ENCODE data around the gene FAM120A. TPM values are rescaled to one million over a fixed set of nuclear protein-coding genes. Genes with fewer than 3 reads are reported as not detected.

FAM120A gene
- total and polyA plus RNA-seq, 4 donors = 28.3 to 91.0 (median 50.3) TPM

GRCh38 chr9:93541005-93541404, 89.5 kb downstream of the FAM120A start (continued):
- TF ChIP-seq TAF1 (conservative IDR thresholded peaks at IDR 0.05) = no peak
- no peak for TF ChIP-seq JUND (IDR thresholded peaks at IDR 0.05)
- no peak for TF ChIP-seq FOXA2 (IDR thresholded peaks at IDR 0.05)
- no peak for TF ChIP-seq RXRA (IDR thresholded peaks at IDR 0.05)
- TF ChIP-seq HNF4G (IDR thresholded peaks at IDR 0.05) = no peak
- TF ChIP-seq, protein P1, sequence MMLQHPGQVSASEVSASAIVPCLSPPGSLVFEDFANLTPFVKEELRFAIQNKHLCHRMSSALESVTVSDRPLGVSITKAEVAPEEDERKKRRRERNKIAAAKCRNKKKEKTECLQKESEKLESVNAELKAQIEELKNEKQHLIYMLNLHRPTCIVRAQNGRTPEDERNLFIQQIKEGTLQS (IDR thresholded peaks at IDR 0.05) = no peak
- TF ChIP-seq SP1 (IDR thresholded peaks at IDR 0.05) = no peak

DNA sequence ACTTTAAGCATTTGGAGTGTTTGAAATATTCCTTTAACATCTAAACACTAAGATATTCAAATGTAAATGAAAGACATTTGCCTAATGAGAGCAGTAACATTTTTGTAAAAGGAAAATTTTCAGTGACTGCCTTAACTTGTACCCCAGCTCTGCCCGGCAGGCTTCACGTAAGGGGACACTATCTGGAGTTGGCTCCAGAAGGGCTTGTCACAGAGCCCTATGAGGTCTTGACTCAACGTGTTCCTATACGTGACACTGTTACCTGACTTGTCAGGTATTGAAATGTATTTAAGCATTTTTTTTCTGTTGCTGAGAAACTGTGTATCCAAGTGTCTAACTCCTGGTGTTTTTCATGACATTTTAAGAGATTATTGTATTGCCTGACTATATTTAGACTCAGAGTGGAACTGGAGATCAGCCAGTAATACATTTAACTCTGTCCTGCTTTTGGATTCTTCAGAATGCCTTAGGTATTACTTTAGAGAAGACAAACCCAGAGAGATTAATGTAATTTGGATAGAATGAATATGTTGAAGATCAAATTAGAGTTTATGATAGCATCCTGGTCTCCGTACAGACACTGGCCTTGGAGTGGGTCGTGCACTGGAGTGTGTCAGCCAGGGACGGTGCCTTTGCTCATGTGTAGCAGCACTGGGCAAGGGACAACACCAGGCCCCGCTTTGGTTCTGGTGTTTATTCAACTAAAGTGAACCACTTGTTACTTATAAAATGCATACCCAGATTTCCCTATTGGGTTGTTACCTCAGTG, 90.3 kb downstream of the FAM120A start:
- DNase-seq (ENCODE audit: low spot score) = no peak
- no peak overlapping the region for H3K4me3 ChIP-seq (ENCODE audit: low read depth in 1 of 3, low read length in 3 of 3)
- TF ChIP-seq, protein P2, sequence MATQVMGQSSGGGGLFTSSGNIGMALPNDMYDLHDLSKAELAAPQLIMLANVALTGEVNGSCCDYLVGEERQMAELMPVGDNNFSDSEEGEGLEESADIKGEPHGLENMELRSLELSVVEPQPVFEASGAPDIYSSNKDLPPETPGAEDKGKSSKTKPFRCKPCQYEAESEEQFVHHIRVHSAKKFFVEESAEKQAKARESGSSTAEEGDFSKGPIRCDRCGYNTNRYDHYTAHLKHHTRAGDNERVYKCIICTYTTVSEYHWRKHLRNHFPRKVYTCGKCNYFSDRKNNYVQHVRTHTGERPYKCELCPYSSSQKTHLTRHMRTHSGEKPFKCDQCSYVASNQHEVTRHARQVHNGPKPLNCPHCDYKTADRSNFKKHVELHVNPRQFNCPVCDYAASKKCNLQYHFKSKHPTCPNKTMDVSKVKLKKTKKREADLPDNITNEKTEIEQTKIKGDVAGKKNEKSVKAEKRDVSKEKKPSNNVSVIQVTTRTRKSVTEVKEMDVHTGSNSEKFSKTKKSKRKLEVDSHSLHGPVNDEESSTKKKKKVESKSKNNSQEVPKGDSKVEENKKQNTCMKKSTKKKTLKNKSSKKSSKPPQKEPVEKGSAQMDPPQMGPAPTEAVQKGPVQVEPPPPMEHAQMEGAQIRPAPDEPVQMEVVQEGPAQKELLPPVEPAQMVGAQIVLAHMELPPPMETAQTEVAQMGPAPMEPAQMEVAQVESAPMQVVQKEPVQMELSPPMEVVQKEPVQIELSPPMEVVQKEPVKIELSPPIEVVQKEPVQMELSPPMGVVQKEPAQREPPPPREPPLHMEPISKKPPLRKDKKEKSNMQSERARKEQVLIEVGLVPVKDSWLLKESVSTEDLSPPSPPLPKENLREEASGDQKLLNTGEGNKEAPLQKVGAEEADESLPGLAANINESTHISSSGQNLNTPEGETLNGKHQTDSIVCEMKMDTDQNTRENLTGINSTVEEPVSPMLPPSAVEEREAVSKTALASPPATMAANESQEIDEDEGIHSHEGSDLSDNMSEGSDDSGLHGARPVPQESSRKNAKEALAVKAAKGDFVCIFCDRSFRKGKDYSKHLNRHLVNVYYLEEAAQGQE (IDR thresholded peaks at IDR 0.05) = no peak
- no peak for TF ChIP-seq JUND (IDR thresholded peaks at IDR 0.05)
- TF ChIP-seq CTCF (IDR thresholded peaks at IDR 0.05; ENCODE audit: low read depth, low read length, missing input control) = no peak
- TF ChIP-seq, protein P1 (IDR thresholded peaks at IDR 0.05) = no peak
- 89% methylated on average over 8 of the region's 8 CpGs for WGBS
- no peaks in the 10 kb centered on the region for H3K27me3 ChIP-seq (ENCODE audit: control insufficient read depth in 4 of 4, insufficient read depth in 4 of 4, low read length in 3 of 4)
- no peaks in the 10 kb centered on the region for H3K9me3 ChIP-seq (ENCODE audit: control insufficient read depth in 4 of 4, low read length in 3 of 4)
- no peak overlapping the region for H3K27ac ChIP-seq (ENCODE audit: low read depth in 1 of 2, low read length in 2 of 2)
- H3K36me3 ChIP-seq (ENCODE audit: control insufficient read depth in 4 of 4, insufficient read depth in 3 of 4, low read depth in 1 of 4, low read length in 3 of 4) = peaks cover 7 to 29% (median 23%) of the 10 kb centered on the region in 4 donors
- H3K9ac ChIP-seq (ENCODE audit: low read depth in 1 of 2, low read length in 2 of 2) = no peak overlapping the region
- no peaks in the 10 kb centered on the region for H3K4me1 ChIP-seq (ENCODE audit: control insufficient read depth in 4 of 4, insufficient read depth in 4 of 4, low read length in 3 of 4)

DNA sequence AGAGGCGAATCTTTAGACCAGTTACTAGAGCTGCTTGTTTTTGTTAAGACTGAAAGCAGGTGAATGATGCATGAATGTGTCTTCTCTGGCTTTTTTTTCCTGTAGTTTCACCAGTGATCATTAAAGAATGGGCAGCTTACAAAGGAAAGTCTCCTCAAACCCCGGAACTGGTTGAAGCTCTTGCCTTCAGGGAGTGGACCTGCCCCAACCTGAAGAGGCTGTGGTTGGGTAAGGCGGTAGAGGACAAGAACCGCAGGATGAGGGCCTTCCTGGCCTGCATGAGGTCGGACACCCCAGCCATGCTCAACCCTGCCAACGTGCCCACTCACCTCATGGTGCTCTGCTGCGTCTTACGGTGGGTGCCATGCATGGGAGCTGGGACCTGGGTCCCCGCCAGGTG, 91.6 kb downstream of the FAM120A start:
- 98% methylated on average over 9 of the region's 9 CpGs for WGBS
- H3K4me1 ChIP-seq (ENCODE audit: control insufficient read depth in 4 of 4, insufficient read depth in 4 of 4, low read length in 3 of 4) = no peaks in the 10 kb centered on the region
- no peak overlapping the region for H3K9ac ChIP-seq (ENCODE audit: low read depth in 1 of 2, low read length in 2 of 2)
- peaks cover 10 to 31% (median 22%) of the 10 kb centered on the region in 4 donors for H3K36me3 ChIP-seq (ENCODE audit: control insufficient read depth in 4 of 4, insufficient read depth in 3 of 4, low read depth in 1 of 4, low read length in 3 of 4)
- no peak overlapping the region for H3K4me3 ChIP-seq (ENCODE audit: low read depth in 1 of 3, low read length in 3 of 3)
- no peaks in the 10 kb centered on the region for H3K27me3 ChIP-seq (ENCODE audit: control insufficient read depth in 4 of 4, insufficient read depth in 4 of 4, low read length in 3 of 4)
- TF ChIP-seq, protein P1 (IDR thresholded peaks at IDR 0.05) = no peak
- no peak for TF ChIP-seq YY1 (IDR thresholded peaks at IDR 0.05)
- TF ChIP-seq FOXA1 (IDR thresholded peaks at IDR 0.05) = no peak
- no peak for TF ChIP-seq CTCF (IDR thresholded peaks at IDR 0.05; ENCODE audit: low read depth, low read length, missing input control)
- TF ChIP-seq, protein P3, sequence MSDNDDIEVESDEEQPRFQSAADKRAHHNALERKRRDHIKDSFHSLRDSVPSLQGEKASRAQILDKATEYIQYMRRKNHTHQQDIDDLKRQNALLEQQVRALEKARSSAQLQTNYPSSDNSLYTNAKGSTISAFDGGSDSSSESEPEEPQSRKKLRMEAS (IDR thresholded peaks at IDR 0.05) = no peak
- no peak for TF ChIP-seq EGR1 (IDR thresholded peaks at IDR 0.05; ENCODE audit: low read depth in 2 of 2)
- no peak for TF ChIP-seq HNF4A (conservative IDR thresholded peaks at IDR 0.05)
- TF ChIP-seq RAD21 (IDR thresholded peaks at IDR 0.05) = no peak
- TF ChIP-seq FOXA2 (IDR thresholded peaks at IDR 0.05) = no peak
- H3K9me3 ChIP-seq (ENCODE audit: control insufficient read depth in 4 of 4, low read length in 3 of 4) = no peaks in the 10 kb centered on the region
- H3K27ac ChIP-seq (ENCODE audit: low read depth in 1 of 2, low read length in 2 of 2) = no peak overlapping the region
- DNase-seq (ENCODE audit: low spot score) = no peak
